Hepatocyte (in vitro differentiated cells): ENCODE measurements around the gene DIAPH2. TPM values are rescaled to one million over a fixed set of nuclear protein-coding genes. Genes with fewer than 3 reads are reported as not detected.

Experiments
- DNase-seq: peaks from one replicate; pipeline ENCODE4 v3.0.0-alpha.2; 2016; ENCODE audit warnings: low spot score
- H2AFZ ChIP-seq: fragments of 200-600 bp; sonication (generic); 2 replicates; pipeline ENCODE4 v1.6.0; 2016; ENCODE audit warnings: antibody characterized with exemption, mild to moderate bottlenecking
- H3K27ac ChIP-seq: fragments of 200-600 bp; sonication (generic); 2 replicates; pipeline ENCODE4 v1.5.1; 2016; ENCODE audit warnings: mild to moderate bottlenecking
- H3K27me3 ChIP-seq: fragments of 200-600 bp; sonication (generic); 2 replicates; pipeline ENCODE4 v1.6.1; 2016
- H3K36me3 ChIP-seq: fragments of 200-600 bp; sonication (generic); replicated peaks from 2 replicates; pipeline ENCODE4 v1.5.1; 2016; ENCODE audit warnings: low read depth; ENCODE audit not compliant: insufficient read depth
- H3K4me1 ChIP-seq: fragments of 200-600 bp; sonication (generic); 2 replicates; pipeline ENCODE4 v1.5.1; 2016; ENCODE audit warnings: mild to moderate bottlenecking, moderate library complexity; ENCODE audit not compliant: insufficient read depth
- H3K4me2 ChIP-seq: fragments of 200-600 bp; sonication (generic); 2 replicates; pipeline ENCODE4 v1.6.0; 2016
- H3K4me3 ChIP-seq: fragments of 200-600 bp; sonication (generic); 2 replicates; pipeline ENCODE4 v1.5.1; 2016; ENCODE audit warnings: mild to moderate bottlenecking
- H3K79me2 ChIP-seq: fragments of 200-600 bp; sonication (generic); 2 replicates; pipeline ENCODE4 v1.6.0; 2017; ENCODE audit warnings: mild to moderate bottlenecking
- H3K9me2 ChIP-seq: fragments of 200-600 bp; sonication (generic); replicated peaks from 2 replicates; pipeline ENCODE4 v1.6.0; 2017; ENCODE audit warnings: mild to moderate bottlenecking; ENCODE audit not compliant: insufficient read depth
- H3K9me3 ChIP-seq: fragments of 200-600 bp; sonication (generic); 2 replicates; pipeline ENCODE4 v1.5.1; 2016; ENCODE audit warnings: low read depth, mild to moderate bottlenecking
- H4K20me1 ChIP-seq: fragments of 200-600 bp; sonication (generic); 2 replicates; pipeline ENCODE4 v1.6.0; 2016; ENCODE audit warnings: mild to moderate bottlenecking; ENCODE audit not compliant: insufficient read depth, poor library complexity, severe bottlenecking
- CTCF ChIP-seq: fragments of 200-600 bp; sonication (generic); IDR thresholded peaks from 2 replicates; pipeline ENCODE4 v1.5.1; 2016; ENCODE audit warnings: antibody characterized with exemption, mild to moderate bottlenecking; ENCODE audit not compliant: poor library complexity
- EZH2 ChIP-seq: fragments of 200-600 bp; sonication (generic); IDR thresholded peaks from 2 replicates; pipeline ENCODE4 v1.6.1; 2016; ENCODE audit warnings: antibody characterized with exemption, mild to moderate bottlenecking, borderline replicate concordance
- EZH2phosphoT487 ChIP-seq: fragments of 200-600 bp; sonication (generic); IDR thresholded peaks from one replicate; pipeline ENCODE4 v1.6.1; 2018; ENCODE audit warnings: antibody characterized with exemption, mild to moderate bottlenecking, low read depth, moderate library complexity; ENCODE audit not compliant: unreplicated experiment, severe bottlenecking
- WGBS: methylation state at CpG from one replicate; pipeline ENCODE4 v1.1.6; 2016; ENCODE audit warnings: low lambda C conversion rate; ENCODE audit errors: missing lambda C conversion rate; 5-methylcytosine and 5-hydroxymethylcytosine counted together
- polyA plus RNA-seq: library from polyadenylated mRNA; unstranded; fragments of >200 nt; fragmentation: Nextera tagmentation; extraction: Ambion mirVana; gene quantifications from 2 replicates; pipeline ENCODE4 v1.2.1, GENCODE V29; 2016
- total RNA-seq: library from RNA; depleted of rRNA; stranded (reverse); fragments of >200 nt; gene quantifications from 2 replicates; pipeline ENCODE4 v1.2.3, GENCODE V29; 2014

Gene DIAPH2
- total and polyA plus RNA-seq, 2 experiments from 2014 or later, result 14.8 to 32.4 TPM

GRCh38 chrX:96756491-96756890 is 71.8 kb downstream of the DIAPH2 start:
- H3K36me3 ChIP-seq, result no peaks in the 10 kb centered on the region
- no peak for TF ChIP-seq CTCF
- TF ChIP-seq EZH2phosphoT487, result no peak
- no peak for TF ChIP-seq EZH2
- no peak overlapping the region for H3K4me2 ChIP-seq
- no peak overlapping the region for H3K4me3 ChIP-seq
- no peaks in the 10 kb centered on the region for H3K27me3 ChIP-seq
- WGBS, result 91% methylated on average over 3 of the region's 3 CpGs
- no peaks in the 10 kb centered on the region for H3K9me2 ChIP-seq
- no peaks in the 10 kb centered on the region for H4K20me1 ChIP-seq
- DNase-seq, result no peak
- no peaks in the 10 kb centered on the region for H3K4me1 ChIP-seq
- H3K9me3 ChIP-seq, result no peaks in the 10 kb centered on the region
- no peak overlapping the region for H3K27ac ChIP-seq
- H2AFZ ChIP-seq, result no peak overlapping the region
- H3K79me2 ChIP-seq, result no peaks in the 10 kb centered on the region

GRCh38 chrX:96761566-96761965 is 76.9 kb downstream of the DIAPH2 start:
- no peak for TF ChIP-seq EZH2
- no peak for TF ChIP-seq CTCF
- TF ChIP-seq EZH2phosphoT487, result no peak
- Histone ChIP-seq H3K36me3 (no peaks in the 10 kb centered on the region), H3K9me2 (no peaks in the 10 kb centered on the region), H2AFZ (no peak overlapping the region), H3K4me1 (no peaks in the 10 kb centered on the region), H3K79me2 (no peaks in the 10 kb centered on the region), H3K4me2 (no peak overlapping the region), H3K9me3 (no peaks in the 10 kb centered on the region), H4K20me1 (no peaks in the 10 kb centered on the region), H3K27ac (no peak overlapping the region), H3K4me3 (no peak overlapping the region), H3K27me3 (no peaks in the 10 kb centered on the region)
- 38% methylated on average over 4 of the region's 4 CpGs for WGBS
- no peak for DNase-seq

GRCh38 chrX:96763608-96764007 is 79.0 kb downstream of the DIAPH2 start:
- no peaks in the 10 kb centered on the region for H3K79me2 ChIP-seq
- no peaks in the 10 kb centered on the region for H3K27me3 ChIP-seq
- H3K9me2 ChIP-seq, result no peaks in the 10 kb centered on the region
- WGBS, result 54% methylated on average over 4 of the region's 4 CpGs
- no peaks in the 10 kb centered on the region for H4K20me1 ChIP-seq
- TF ChIP-seq EZH2 (no peak), EZH2phosphoT487 (no peak), CTCF (no peak)
- no peak overlapping the region for H3K4me2 ChIP-seq
- DNase-seq, result no peak
- no peaks in the 10 kb centered on the region for H3K9me3 ChIP-seq
- H3K27ac ChIP-seq, result no peak overlapping the region
- no peaks in the 10 kb centered on the region for H3K36me3 ChIP-seq
- H2AFZ ChIP-seq, result no peak overlapping the region
- H3K4me1 ChIP-seq, result no peaks in the 10 kb centered on the region
- H3K4me3 ChIP-seq, result no peak overlapping the region

GRCh38 chrX:96764864-96765263 is 80.2 kb downstream of the DIAPH2 start:
- WGBS, result 73% methylated on average over 1 of the region's 1 CpG

More at GRCh38 chrX:96764864-96765263, 80.2 kb downstream of the DIAPH2 start:
- DNase-seq, result no peak
- Histone ChIP-seq H3K9me3 (no peaks in the 10 kb centered on the region), H3K4me1 (no peaks in the 10 kb centered on the region), H4K20me1 (no peaks in the 10 kb centered on the region), H3K9me2 (no peaks in the 10 kb centered on the region), H3K4me3 (no peak overlapping the region), H3K36me3 (no peaks in the 10 kb centered on the region), H3K27ac (no peak overlapping the region), H3K27me3 (no peaks in the 10 kb centered on the region), H2AFZ (no peak overlapping the region), H3K4me2 (no peak overlapping the region), H3K79me2 (no peaks in the 10 kb centered on the region)
- TF ChIP-seq CTCF, result no peak
- TF ChIP-seq EZH2, result no peak
- TF ChIP-seq EZH2phosphoT487, result no peak
